HEK293 (cell line): ENCODE results near the gene SERTAD1.

ENCODE experiments used
- CTCF ChIA-PET: fragments of 350-600 bp; formaldehyde crosslinking; extraction: SDS; loops from one replicate; lab custom pipeline; 2021; ENCODE audit warnings: antibody characterized with exemption; lab: Yijun Ruan, JAX
- POLR2A ChIA-PET: fragments of 300-600 bp; formaldehyde crosslinking; extraction: SDS; loops from one replicate; lab custom pipeline; 2020; ENCODE audit warnings: antibody characterized with exemption, inconsistent platforms; lab: Yijun Ruan, JAX
- H3K27ac ChIP-seq: fragments of 200-500 bp; sonication (Bioruptor generic); 2 replicates; pipeline ENCODE4 v1.5.1; 2014; ENCODE audit warnings: low read depth, low read length, control low read depth, inconsistent platforms; ENCODE audit errors: extremely low read depth
- H3K36me3 ChIP-seq, 2 experiments: fragments of 200-500 bp in 1 of 2; sonication (Bioruptor generic) in 1 of 2; 1 replicate in 1 of 2; 2 replicates in 1 of 2; pipeline ENCODE4 v1.5.1; 2014 to 2017; ENCODE audit warnings: inconsistent platforms in 2 of 2, low read length in 2 of 2; ENCODE audit not compliant: control insufficient read depth in 2 of 2, insufficient read depth in 1 of 2
- H3K4me1 ChIP-seq: fragments of 200-500 bp; sonication (Bioruptor generic); 2 replicates; pipeline ENCODE4 v1.5.1; 2014; ENCODE audit warnings: mild to moderate bottlenecking, low read length, inconsistent platforms; ENCODE audit not compliant: control insufficient read depth, insufficient read depth
- H3K4me3 ChIP-seq: 2 replicates; pipeline ENCODE4 v1.5.1; 2011; ENCODE audit warnings: low read depth, mild to moderate bottlenecking, control low read depth, low read length, moderate library complexity
- H3K9me3 ChIP-seq: fragments of 200-500 bp; sonication (Bioruptor generic); 2 replicates; pipeline ENCODE4 v1.5.1; 2014; ENCODE audit warnings: low read depth, low read length, inconsistent platforms; ENCODE audit not compliant: control insufficient read depth, insufficient read depth
- BCL11A ChIP-seq: fragments of 450-650 bp; formaldehyde crosslinking; IDR thresholded peaks from 2 replicates; pipeline ENCODE4 v1.5.1; 2016; ENCODE audit warnings: low read depth, missing biosample characterization, missing genetic modification characterization
- KLF1 ChIP-seq: fragments of 450-650 bp; formaldehyde crosslinking; IDR thresholded peaks from 2 replicates; pipeline ENCODE4 v1.5.1; 2016; ENCODE audit warnings: missing biosample characterization, missing genetic modification characterization
- KLF10 ChIP-seq: fragments of 450-650 bp; IDR thresholded peaks from 2 replicates; pipeline ENCODE4 v1.5.1; 2018; ENCODE audit warnings: missing biosample characterization, mild to moderate bottlenecking, missing genetic modification characterization
- KLF8 ChIP-seq: fragments of 450-650 bp; formaldehyde crosslinking; IDR thresholded peaks from 2 replicates; pipeline ENCODE4 v1.5.1; 2016; ENCODE audit warnings: missing biosample characterization, missing genetic modification characterization
- OSR2 ChIP-seq: fragments of 450-650 bp; formaldehyde crosslinking; IDR thresholded peaks from 2 replicates; pipeline ENCODE4 v1.5.1; 2016; ENCODE audit warnings: missing biosample characterization, missing genetic modification characterization
- SCRT2 ChIP-seq: fragments of 450-650 bp; formaldehyde crosslinking; IDR thresholded peaks from 2 replicates; pipeline ENCODE4 v1.5.1; 2016; ENCODE audit warnings: missing biosample characterization, missing genetic modification characterization
- TRIM28 ChIP-seq: IDR thresholded peaks from 2 replicates; pipeline ENCODE4 v1.6.1; 2011; ENCODE audit warnings: low read length, control low read depth, borderline replicate concordance
- YY1 ChIP-seq: fragments of 450-650 bp; formaldehyde crosslinking; IDR thresholded peaks from 2 replicates; pipeline ENCODE4 v1.5.1; 2018; ENCODE audit warnings: missing biosample characterization, missing genetic modification characterization
- ZBTB10 ChIP-seq: fragments of 450-650 bp; formaldehyde crosslinking; IDR thresholded peaks from 2 replicates; pipeline ENCODE4 v1.5.1; 2016; ENCODE audit warnings: missing biosample characterization, missing genetic modification characterization
- ZBTB17 ChIP-seq: fragments of 450-650 bp; formaldehyde crosslinking; IDR thresholded peaks from 2 replicates; pipeline ENCODE4 v1.5.1; 2016; ENCODE audit warnings: missing biosample characterization, missing genetic modification characterization
- ZBTB20 ChIP-seq: fragments of 450-650 bp; formaldehyde crosslinking; IDR thresholded peaks from 2 replicates; pipeline ENCODE4 v1.5.1; 2016; ENCODE audit warnings: missing biosample characterization, missing genetic modification characterization
- ZNF132 ChIP-seq: fragments of 450-650 bp; formaldehyde crosslinking; IDR thresholded peaks from 2 replicates; pipeline ENCODE4 v1.5.1; 2017; ENCODE audit warnings: missing biosample characterization, missing genetic modification characterization, borderline replicate concordance
- ZNF174 ChIP-seq: fragments of 450-650 bp; formaldehyde crosslinking; IDR thresholded peaks from 2 replicates; pipeline ENCODE4 v1.5.0; 2017; ENCODE audit warnings: missing biosample characterization, mild to moderate bottlenecking, missing genetic modification characterization
- ZNF221 ChIP-seq: fragments of 450-650 bp; formaldehyde crosslinking; IDR thresholded peaks from 2 replicates; pipeline ENCODE4 v1.5.1; 2017; ENCODE audit warnings: missing biosample characterization, missing genetic modification characterization, borderline replicate concordance
- ZNF292 ChIP-seq: fragments of 450-650 bp; formaldehyde crosslinking; IDR thresholded peaks from 2 replicates; pipeline ENCODE4 v1.5.1; 2016; ENCODE audit warnings: low read depth, missing biosample characterization, missing genetic modification characterization, borderline replicate concordance
- ZNF416 ChIP-seq: fragments of 450-650 bp; formaldehyde crosslinking; IDR thresholded peaks from 2 replicates; pipeline ENCODE4 v1.5.1; 2016; ENCODE audit warnings: missing biosample characterization, missing genetic modification characterization
- ZNF529 ChIP-seq: fragments of 450-650 bp; formaldehyde crosslinking; IDR thresholded peaks from 2 replicates; pipeline ENCODE4 v1.5.1; 2017; ENCODE audit warnings: missing genetic modification characterization, missing biosample characterization; ENCODE audit not compliant: insufficient replicate concordance
- ZNF600 ChIP-seq: fragments of 450-650 bp; formaldehyde crosslinking; IDR thresholded peaks from 2 replicates; pipeline ENCODE4 v1.5.1; 2016; ENCODE audit warnings: missing biosample characterization, missing genetic modification characterization
- ZSCAN16 ChIP-seq: fragments of 450-650 bp; formaldehyde crosslinking; IDR thresholded peaks from 2 replicates; pipeline ENCODE4 v1.5.1; 2016; ENCODE audit warnings: missing biosample characterization, missing genetic modification characterization
- TF ChIP-seq, protein P1 (sequence below): fragments of 450-650 bp; formaldehyde crosslinking; IDR thresholded peaks from 2 replicates; pipeline ENCODE4 v1.5.1; 2016; ENCODE audit warnings: missing biosample characterization, missing genetic modification characterization
- TF ChIP-seq, protein P2 (sequence below): fragments of 450-650 bp; formaldehyde crosslinking; IDR thresholded peaks from 2 replicates; pipeline ENCODE4 v1.5.1; 2016; ENCODE audit warnings: missing biosample characterization, missing genetic modification characterization
- TF ChIP-seq, protein P3 (sequence below): fragments of 450-650 bp; formaldehyde crosslinking; IDR thresholded peaks from 2 replicates; pipeline ENCODE4 v1.5.1; 2017; ENCODE audit warnings: missing biosample characterization, missing genetic modification characterization

The SERTAD1 gene

DNA sequence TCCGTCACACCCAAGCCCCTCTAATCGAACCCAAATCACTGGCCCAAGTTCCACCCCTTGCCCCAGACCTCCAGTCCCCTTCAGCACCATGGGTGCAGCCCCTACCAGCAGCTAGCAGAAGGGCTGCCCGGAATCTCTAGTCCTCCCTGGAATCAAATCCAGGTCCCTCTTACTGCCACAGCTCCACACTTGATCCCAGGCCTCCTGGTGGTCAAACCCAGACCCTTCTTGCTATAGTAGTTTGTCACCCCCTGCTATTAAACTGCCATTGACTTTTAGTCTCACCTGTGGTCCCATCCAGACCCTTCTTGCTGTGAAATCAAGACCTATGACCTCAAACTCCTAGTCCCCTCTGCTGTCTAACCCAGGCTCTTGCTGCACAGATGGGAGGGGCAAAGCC, 44.5 kb downstream of the SERTAD1 start:
- Histone ChIP-seq H3K9me3 (no peaks in the 10 kb centered on the region), H3K27ac (no peak overlapping the region), H3K4me3 (no peak overlapping the region), H3K36me3 (peaks cover 3 to 32% of the 10 kb centered on the region in 2 experiments; a peak in 2 of 3 replicates), H3K4me1 (no peaks in the 10 kb centered on the region)
- TF ChIP-seq, protein P1, sequence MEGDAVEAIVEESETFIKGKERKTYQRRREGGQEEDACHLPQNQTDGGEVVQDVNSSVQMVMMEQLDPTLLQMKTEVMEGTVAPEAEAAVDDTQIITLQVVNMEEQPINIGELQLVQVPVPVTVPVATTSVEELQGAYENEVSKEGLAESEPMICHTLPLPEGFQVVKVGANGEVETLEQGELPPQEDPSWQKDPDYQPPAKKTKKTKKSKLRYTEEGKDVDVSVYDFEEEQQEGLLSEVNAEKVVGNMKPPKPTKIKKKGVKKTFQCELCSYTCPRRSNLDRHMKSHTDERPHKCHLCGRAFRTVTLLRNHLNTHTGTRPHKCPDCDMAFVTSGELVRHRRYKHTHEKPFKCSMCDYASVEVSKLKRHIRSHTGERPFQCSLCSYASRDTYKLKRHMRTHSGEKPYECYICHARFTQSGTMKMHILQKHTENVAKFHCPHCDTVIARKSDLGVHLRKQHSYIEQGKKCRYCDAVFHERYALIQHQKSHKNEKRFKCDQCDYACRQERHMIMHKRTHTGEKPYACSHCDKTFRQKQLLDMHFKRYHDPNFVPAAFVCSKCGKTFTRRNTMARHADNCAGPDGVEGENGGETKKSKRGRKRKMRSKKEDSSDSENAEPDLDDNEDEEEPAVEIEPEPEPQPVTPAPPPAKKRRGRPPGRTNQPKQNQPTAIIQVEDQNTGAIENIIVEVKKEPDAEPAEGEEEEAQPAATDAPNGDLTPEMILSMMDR (tag by site-specific recombination), result peak; percentile 61
- no peak for TF ChIP-seq ZBTB10 (tag by site-specific recombination)
- TF ChIP-seq OSR2 (tag by site-specific recombination), result no peak
- TF ChIP-seq KLF8 (tag by site-specific recombination), result no peak
- TF ChIP-seq ZBTB20, result no peak
- TF ChIP-seq ZNF221 (tag by site-specific recombination), result no peak
- TF ChIP-seq ZNF416 (tag by site-specific recombination), result no peak
- POLR2A ChIA-PET, result interaction anchor here (1.0 to 2.6 kb wide), 4 partner anchors 16 to 45 kb away, joined by 4 to 10 read pairs (median 8); partner anchors contain the start of genes C19orf47, PLD3 and SERTAD1
- CTCF ChIA-PET, result interaction anchor here (0.6 to 3.3 kb wide), 3 partner anchors 65 to 186 kb away, joined by 3 to 14 read pairs (median 4); no protein-coding TSS in a partner anchor

DNA sequence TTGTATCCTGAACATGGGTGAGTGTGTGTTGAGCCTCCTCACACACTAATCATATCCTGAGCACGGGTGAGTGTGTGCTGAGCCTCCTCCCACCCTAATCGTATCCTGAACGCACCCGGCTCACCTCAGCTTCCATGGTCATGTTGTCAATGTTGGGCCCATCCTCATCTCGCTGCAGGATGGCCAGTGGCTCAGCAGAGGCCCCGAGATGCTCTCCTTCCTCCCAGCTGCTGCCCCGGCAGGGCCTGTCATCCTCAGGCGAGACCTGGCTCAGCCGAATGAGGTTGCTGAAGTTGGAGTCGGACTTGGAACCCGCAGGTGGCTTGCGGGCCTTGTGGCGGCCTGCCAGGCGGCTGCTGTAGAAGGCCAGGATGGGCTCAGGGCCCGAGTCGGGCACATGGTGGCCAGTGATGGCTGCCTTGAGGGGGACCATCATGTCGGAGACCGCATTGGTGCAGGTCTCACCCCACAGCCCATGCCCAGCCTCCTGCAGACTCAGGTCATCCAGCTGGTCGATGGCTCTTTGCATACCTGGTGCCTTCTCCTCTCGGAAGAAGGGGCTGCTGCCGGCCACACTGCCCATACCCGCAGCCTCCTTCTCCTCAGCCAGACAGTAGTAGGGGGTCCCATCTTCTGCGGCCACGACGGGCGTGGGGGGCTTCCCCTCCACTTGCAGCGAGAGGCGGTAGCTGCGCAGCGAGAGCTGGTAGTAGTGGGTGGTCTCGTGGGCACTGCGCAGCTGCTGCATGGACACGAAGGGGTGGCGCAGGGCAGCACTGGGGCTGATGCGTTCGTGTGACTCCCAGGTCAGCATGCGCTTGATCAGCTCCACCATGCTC, 45.4 kb downstream of the SERTAD1 start:
- H3K4me3 ChIP-seq, result no peak overlapping the region
- ChIA-PET POLR2A (interaction anchor here (0.6 to 2.1 kb wide), 7 partner anchors 9 to 1928 kb away, joined by 3 to 10 read pairs (median 5); partner anchors contain the start of genes C19orf47, PLD3 and SERTAD1), CTCF (interaction anchor here (0.6 to 3.3 kb wide), 6 partner anchors 28 to 880 kb away, joined by 3 to 14 read pairs (median 3); no protein-coding TSS in a partner anchor)
- peaks cover 5 to 36% of the 10 kb centered on the region in 2 experiments; a peak in 2 of 3 replicates for H3K36me3 ChIP-seq
- no peaks in the 10 kb centered on the region for H3K9me3 ChIP-seq
- H3K27ac ChIP-seq, result peak overlapping the region; percentile 16; the same call in 1 of the 2 replicates
- no peaks in the 10 kb centered on the region for H3K4me1 ChIP-seq
- TF ChIP-seq ZNF132, result no peak
- TF ChIP-seq ZNF174, result no peak
- TF ChIP-seq, protein P2, sequence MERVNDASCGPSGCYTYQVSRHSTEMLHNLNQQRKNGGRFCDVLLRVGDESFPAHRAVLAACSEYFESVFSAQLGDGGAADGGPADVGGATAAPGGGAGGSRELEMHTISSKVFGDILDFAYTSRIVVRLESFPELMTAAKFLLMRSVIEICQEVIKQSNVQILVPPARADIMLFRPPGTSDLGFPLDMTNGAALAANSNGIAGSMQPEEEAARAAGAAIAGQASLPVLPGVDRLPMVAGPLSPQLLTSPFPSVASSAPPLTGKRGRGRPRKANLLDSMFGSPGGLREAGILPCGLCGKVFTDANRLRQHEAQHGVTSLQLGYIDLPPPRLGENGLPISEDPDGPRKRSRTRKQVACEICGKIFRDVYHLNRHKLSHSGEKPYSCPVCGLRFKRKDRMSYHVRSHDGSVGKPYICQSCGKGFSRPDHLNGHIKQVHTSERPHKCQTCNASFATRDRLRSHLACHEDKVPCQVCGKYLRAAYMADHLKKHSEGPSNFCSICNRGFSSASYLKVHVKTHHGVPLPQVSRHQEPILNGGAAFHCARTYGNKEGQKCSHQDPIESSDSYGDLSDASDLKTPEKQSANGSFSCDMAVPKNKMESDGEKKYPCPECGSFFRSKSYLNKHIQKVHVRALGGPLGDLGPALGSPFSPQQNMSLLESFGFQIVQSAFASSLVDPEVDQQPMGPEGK (tag by site-specific recombination), result no peak
- no peak for TF ChIP-seq ZNF292
- TF ChIP-seq YY1 (tag by site-specific recombination), result no peak
- 0 out of 2 replicates have a peak, but pooled peaks have one; percentile 25 for TF ChIP-seq SCRT2 (tag by site-specific recombination)
- TF ChIP-seq, protein P3, sequence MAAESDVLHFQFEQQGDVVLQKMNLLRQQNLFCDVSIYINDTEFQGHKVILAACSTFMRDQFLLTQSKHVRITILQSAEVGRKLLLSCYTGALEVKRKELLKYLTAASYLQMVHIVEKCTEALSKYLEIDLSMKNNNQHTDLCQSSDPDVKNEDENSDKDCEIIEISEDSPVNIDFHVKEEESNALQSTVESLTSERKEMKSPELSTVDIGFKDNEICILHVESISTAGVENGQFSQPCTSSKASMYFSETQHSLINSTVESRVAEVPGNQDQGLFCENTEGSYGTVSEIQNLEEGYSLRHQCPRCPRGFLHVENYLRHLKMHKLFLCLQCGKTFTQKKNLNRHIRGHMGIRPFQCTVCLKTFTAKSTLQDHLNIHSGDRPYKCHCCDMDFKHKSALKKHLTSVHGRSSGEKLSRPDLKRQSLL (tag by site-specific recombination), result no peak
- TF ChIP-seq TRIM28, result no peak
- no peak for TF ChIP-seq KLF10 (tag by site-specific recombination)
- TF ChIP-seq ZNF529 (tag by site-specific recombination), result no peak
- peak; percentile 98 for TF ChIP-seq ZSCAN16 (tag by site-specific recombination)
- no peak for TF ChIP-seq KLF1
- no peak for TF ChIP-seq BCL11A
- TF ChIP-seq ZBTB17 (tag by site-specific recombination), result peak; percentile 51; the same call in 1 of the 2 replicates
- TF ChIP-seq ZNF600 (tag by site-specific recombination), result peak; percentile 60
